HEK293T (cell line): ENCODE measurements around the gene ZDHHC4.

Source experiments
- ARNT ChIP-seq: fragments of 450-650 bp; IDR thresholded peaks from 2 replicates; pipeline ENCODE4 v1.6.1; 2017; ENCODE audit warnings: mild to moderate bottlenecking
- BHLHE40 ChIP-seq: fragments of 450-650 bp; IDR thresholded peaks from 2 replicates; pipeline ENCODE4 v1.6.1; 2016; ENCODE audit warnings: mild to moderate bottlenecking, moderate library complexity, borderline replicate concordance
- CTBP1 ChIP-seq: fragments of 450-650 bp; IDR thresholded peaks from 2 replicates; pipeline ENCODE4 v1.6.1; 2016; ENCODE audit warnings: borderline replicate concordance
- ELF4 ChIP-seq: fragments of 450-650 bp; IDR thresholded peaks from 2 replicates; pipeline ENCODE4 v1.6.1; 2017; ENCODE audit warnings: antibody characterized with exemption
- FOXA1 ChIP-seq: fragments of 450-650 bp; IDR thresholded peaks from 2 replicates; pipeline ENCODE4 v1.6.1; 2016; ENCODE audit warnings: mild to moderate bottlenecking
- FOXK2 ChIP-seq: fragments of 450-650 bp; IDR thresholded peaks from 2 replicates; pipeline ENCODE4 v1.6.1; 2016; ENCODE audit warnings: mild to moderate bottlenecking
- FOXM1 ChIP-seq: fragments of 450-650 bp; IDR thresholded peaks from 2 replicates; pipeline ENCODE4 v1.6.1; 2017; ENCODE audit warnings: mild to moderate bottlenecking, borderline replicate concordance
- HDGF ChIP-seq: fragments of 450-650 bp; IDR thresholded peaks from 2 replicates; pipeline ENCODE4 v1.6.1; 2017; ENCODE audit warnings: antibody characterized with exemption, borderline replicate concordance
- LEF1 ChIP-seq: fragments of 450-650 bp; IDR thresholded peaks from 2 replicates; pipeline ENCODE4 v1.6.1; 2017; ENCODE audit warnings: mild to moderate bottlenecking, borderline replicate concordance
- SP1 ChIP-seq: fragments of 450-650 bp; IDR thresholded peaks from 2 replicates; pipeline ENCODE4 v1.6.1; 2017
- SUZ12 ChIP-seq: fragments of 450-650 bp; IDR thresholded peaks from 2 replicates; pipeline ENCODE4 v1.6.1; 2016; ENCODE audit warnings: mild to moderate bottlenecking
- ZNF384 ChIP-seq: fragments of 450-650 bp; IDR thresholded peaks from 2 replicates; pipeline ENCODE4 v1.6.1; 2016
- TF ChIP-seq, protein P1 (sequence below): fragments of 450-650 bp; IDR thresholded peaks from 2 replicates; pipeline ENCODE4 v1.6.1; 2016

DNA sequence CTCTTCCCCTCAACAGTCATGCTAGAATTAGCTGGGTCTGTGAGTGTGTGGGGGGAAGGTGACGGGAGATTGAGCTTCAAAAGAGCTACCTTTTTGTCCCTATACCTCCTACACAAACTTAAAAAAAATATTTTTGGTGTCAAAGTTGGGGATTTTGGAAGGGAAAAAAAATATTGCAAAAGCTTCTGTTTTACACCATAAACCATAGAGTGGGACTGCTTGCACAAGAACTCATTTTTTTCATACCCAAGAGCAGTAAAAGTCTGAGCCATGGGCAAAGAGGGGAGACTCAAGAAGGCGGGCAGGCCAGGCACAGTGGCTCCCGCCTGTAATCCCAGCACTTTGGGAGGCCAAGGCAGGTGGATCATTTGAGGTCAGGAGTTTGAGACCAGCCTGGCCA, 9.4 kb upstream of the ZDHHC4 start:
- TF ChIP-seq FOXK2 (no peak), ZNF384 (no peak), FOXM1 (no peak), FOXA1 (no peak), ELF4 (no peak), LEF1 (no peak), SP1 (no peak), HDGF (no peak), BHLHE40 (no peak), CTBP1 (no peak), ARNT (no peak), SUZ12 (no peak)
- TF ChIP-seq, protein P1, sequence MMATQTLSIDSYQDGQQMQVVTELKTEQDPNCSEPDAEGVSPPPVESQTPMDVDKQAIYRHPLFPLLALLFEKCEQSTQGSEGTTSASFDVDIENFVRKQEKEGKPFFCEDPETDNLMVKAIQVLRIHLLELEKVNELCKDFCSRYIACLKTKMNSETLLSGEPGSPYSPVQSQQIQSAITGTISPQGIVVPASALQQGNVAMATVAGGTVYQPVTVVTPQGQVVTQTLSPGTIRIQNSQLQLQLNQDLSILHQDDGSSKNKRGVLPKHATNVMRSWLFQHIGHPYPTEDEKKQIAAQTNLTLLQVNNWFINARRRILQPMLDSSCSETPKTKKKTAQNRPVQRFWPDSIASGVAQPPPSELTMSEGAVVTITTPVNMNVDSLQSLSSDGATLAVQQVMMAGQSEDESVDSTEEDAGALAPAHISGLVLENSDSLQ, result no peak
